Lung (tissue), 12 donors: ENCODE data around the gene RPP14. TPM values are rescaled to one million over a fixed set of nuclear protein-coding genes. Genes with fewer than 3 reads are reported as not detected.
A peak's percentile ranks its signal among the peaks of the same experiment; 100 is the strongest.

Source experiments
- ATAC-seq: fragments of 200-7000 bp; cut with Tn5 transposase; one replicate; pipeline ENCODE4 v1.9.1; 2020; ENCODE audit warnings: moderate number of reproducible peaks; ENCODE audit not compliant: insufficient read depth, low FRiP score
- DNase-seq, 3 donors: peaks; one replicate each; pipeline ENCODE4 v3.0.0-alpha.2; 2013 to 2017
- H3K27ac ChIP-seq, 2 donors: one replicate each; pipeline ENCODE4 v1.5.1; 2013; ENCODE audit warnings: mild to moderate bottlenecking in 2 of 2, moderate library complexity in 2 of 2, control low read depth in 1 of 2, inconsistent platforms in 1 of 2, low read depth in 1 of 2, low read length in 1 of 2
- H3K27me3 ChIP-seq, 3 donors: one replicate each; pipeline ENCODE4 v1.5.1; 2013; ENCODE audit warnings: low read length in 2 of 3; ENCODE audit not compliant: control insufficient read depth in 3 of 3, insufficient read depth in 3 of 3
- H3K36me3 ChIP-seq, 4 donors: one replicate each; pipeline ENCODE4 v1.5.1; 2013; ENCODE audit warnings: low read length in 4 of 4, mild to moderate bottlenecking in 1 of 4, moderate library complexity in 1 of 4; ENCODE audit not compliant: control insufficient read depth in 4 of 4, insufficient read depth in 4 of 4
- H3K4me1 ChIP-seq, 5 donors: one replicate each; pipeline ENCODE4 v1.5.1; 2013; ENCODE audit warnings: low read length in 5 of 5, mild to moderate bottlenecking in 2 of 5, moderate library complexity in 1 of 5; ENCODE audit not compliant: control insufficient read depth in 5 of 5, insufficient read depth in 5 of 5
- H3K4me3 ChIP-seq: one replicate; pipeline ENCODE4 v1.5.1; 2013; ENCODE audit warnings: mild to moderate bottlenecking, control low read depth, moderate library complexity
- H3K9ac ChIP-seq, 2 donors: one replicate each; pipeline ENCODE4 v1.5.1; 2013; ENCODE audit warnings: low read length in 2 of 2, control low read depth in 1 of 2; ENCODE audit not compliant: insufficient read depth in 1 of 2
- H3K9me3 ChIP-seq, 4 donors: one replicate each; pipeline ENCODE4 v1.5.1; 2013; ENCODE audit warnings: low read length in 3 of 4, mild to moderate bottlenecking in 1 of 4, moderate library complexity in 1 of 4; ENCODE audit not compliant: control insufficient read depth in 4 of 4, insufficient read depth in 3 of 4
- CTCF ChIP-seq: IDR thresholded peaks from 2 replicates; pipeline ENCODE4 v1.5.1; 2012; ENCODE audit warnings: mild to moderate bottlenecking; ENCODE audit errors: control extremely low read depth, extremely low read depth
- WGBS, 2 donors: extraction: QIAGEN DNeasy Blood & Tissue Kit; methylation state at CpG; one replicate each; pipeline ENCODE4 v1.1.7; 2013; 5-methylcytosine and 5-hydroxymethylcytosine counted together
- polyA plus RNA-seq, 2 donors: library from polyadenylated mRNA; stranded (reverse); fragments of 200-250 nt; gene quantifications; one replicate each; pipeline ENCODE4 v1.2.1, GENCODE V29; 2013
- total RNA-seq, 2 donors: library from RNA; depleted of rRNA in 1 of 2; stranded (reverse); fragments of >200 nt in 1 of 2; gene quantifications; one replicate each; pipeline ENCODE4 v1.2.1, GENCODE V29; 2014 to 2021
- donor health status: control.
- donor health status: control.
- donor health status: Bipolar disorder and iron deficiency.
- donor health status: healthy.
- donor health status: DM: yes; HTN: yes; CAD: no.

Gene RPP14
- total and polyA plus RNA-seq, 4 donors: 6.8 to 14.2 (median 10.8) TPM

- H3K27ac ChIP-seq: peak overlapping the region in 1 of 2 donors; percentile 98
- H3K4me3 ChIP-seq: peak overlapping the region; percentile 58
- DNase-seq (peak; percentile 28 to 71 (median 61)), ATAC-seq (no peak)
- H3K27me3 ChIP-seq: no peaks in the 10 kb centered on the region
- peaks cover 9 to 25% (median 12%) of the 10 kb centered on the region in 4 donors for H3K36me3 ChIP-seq
- H3K4me1 ChIP-seq: peaks cover 6 to 18% (median 10%) of the 10 kb centered on the region in 5 donors
- H3K9me3 ChIP-seq: no peaks in the 10 kb centered on the region
- peak overlapping the region; percentile 28 to 100 for H3K9ac ChIP-seq
- TF ChIP-seq CTCF: peak; percentile 10
- 31 to 43% methylated on average over 10 of the region's 10 CpGs for WGBS, 2 donors
Observed at GRCh38 chr3:58307639-58308215, 1.7 kb downstream of the RPP14 start.

DNA sequence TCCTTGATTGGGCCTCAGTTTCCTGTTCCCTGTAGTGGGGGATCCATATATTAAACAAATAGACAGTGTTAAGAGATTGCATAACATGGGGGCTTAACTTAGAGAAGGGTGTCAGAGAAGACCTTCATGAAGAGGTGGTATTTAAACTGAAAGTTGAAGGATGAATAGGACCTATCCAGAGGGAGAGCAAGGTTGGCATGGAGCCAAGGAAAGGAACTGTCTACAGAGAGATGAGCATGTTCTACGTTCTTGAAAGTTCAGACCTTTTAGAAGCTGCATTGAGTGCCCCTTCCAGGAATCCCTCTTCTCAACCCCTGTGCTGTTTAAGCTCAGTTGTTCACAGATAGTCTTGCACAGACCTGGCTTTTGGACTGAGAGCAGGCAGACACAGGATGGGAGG lies 2.7 kb downstream of the RPP14 start:
- ATAC-seq (no peak), DNase-seq (no peak)
- no peak overlapping the region for H3K27ac ChIP-seq
- H3K9ac ChIP-seq: peak overlapping the region in 1 of 2 donors; percentile 26
- TF ChIP-seq CTCF: no peak
- peaks cover 6 to 18% (median 10%) of the 10 kb centered on the region in 5 donors for H3K4me1 ChIP-seq
- peaks cover 9 to 28% (median 16%) of the 10 kb centered on the region in 4 donors for H3K36me3 ChIP-seq
- no peak overlapping the region for H3K4me3 ChIP-seq
- H3K9me3 ChIP-seq: no peaks in the 10 kb centered on the region
- WGBS, 2 donors: 23 to 43% methylated on average over 1 of the region's 1 CpG
- H3K27me3 ChIP-seq: no peaks in the 10 kb centered on the region

DNA sequence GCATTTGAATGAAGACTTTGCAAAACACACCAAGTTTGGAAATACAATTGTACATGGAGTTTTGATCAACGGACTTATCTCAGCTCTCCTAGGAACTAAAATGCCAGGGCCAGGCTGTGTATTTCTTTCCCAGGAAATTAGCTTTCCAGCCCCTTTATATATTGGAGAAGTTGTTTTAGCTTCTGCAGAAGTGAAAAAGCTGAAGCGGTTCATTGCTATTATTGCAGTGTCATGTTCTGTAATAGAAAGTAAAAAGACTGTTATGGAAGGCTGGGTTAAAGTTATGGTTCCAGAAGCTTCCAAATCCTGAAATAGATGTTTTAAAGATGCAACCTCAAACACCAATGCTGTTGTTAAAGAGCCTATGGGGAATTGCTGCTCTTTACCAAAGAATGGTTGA lies 11.8 kb downstream of the RPP14 start:
- no peak overlapping the region for H3K9ac ChIP-seq
- WGBS, 2 donors: 69 to 80% methylated on average over 2 of the region's 2 CpGs
- DNase-seq (no peak), ATAC-seq (no peak)
- TF ChIP-seq CTCF: no peak
- no peaks in the 10 kb centered on the region for H3K9me3 ChIP-seq
- peaks cover 22 to 42% (median 29%) of the 10 kb centered on the region in 4 donors for H3K36me3 ChIP-seq
- no peak overlapping the region for H3K27ac ChIP-seq
- H3K4me3 ChIP-seq: no peak overlapping the region
- no peaks in the 10 kb centered on the region for H3K4me1 ChIP-seq
- H3K27me3 ChIP-seq: no peaks in the 10 kb centered on the region

- Histone ChIP-seq H3K36me3 (peaks cover 9 to 20% (median 13%) of the 10 kb centered on the region in 4 donors), H3K4me3 (no peak overlapping the region), H3K27ac (no peak overlapping the region), H3K4me1 (peaks cover 3 to 7% (median 6%) of the 10 kb centered on the region in 5 donors), H3K9me3 (no peaks in the 10 kb centered on the region), H3K27me3 (no peaks in the 10 kb centered on the region), H3K9ac (no peak overlapping the region)
- ATAC-seq (no peak), DNase-seq (no peak)
- 95 to 96% methylated on average over 7 of the region's 7 CpGs for WGBS, 2 donors
- no peak for TF ChIP-seq CTCF
Observed at GRCh38 chr3:58321791-58322190, 15.7 kb downstream of the RPP14 start.
